IMR-90 (cell line): ENCODE measurements around the gene HOXA3. TPM values are rescaled to one million over a fixed set of nuclear protein-coding genes. Genes with fewer than 3 reads are reported as not detected.
A peak's percentile ranks its signal among the peaks of the same experiment; 100 is the strongest.

Experiments
- ATAC-seq: fragments of 200-7000 bp; cut with Tn5 transposase; 2 replicates; pipeline ENCODE4 v1.9.1; 2020; ENCODE audit warnings: low read depth, mild to moderate bottlenecking, moderate library complexity
- BruUV-seq: library from RNA; stranded (reverse); fragments of 400-500 nt; replicated peaks from 2 replicates; lab custom pipeline; 2021; lab: Mats Ljungman, UMichigan
- CTCF ChIA-PET: fragments of 300-600 bp; formaldehyde crosslinking; extraction: SDS; loops from one replicate; lab custom pipeline; 2021; ENCODE audit warnings: antibody characterized with exemption; lab: Yijun Ruan, JAX
- POLR2A ChIA-PET: fragments of 300-600 bp; sonication (Branson Sonifier 250); formaldehyde crosslinking; loops from one replicate; lab custom pipeline; 2022; ENCODE audit warnings: antibody characterized with exemption; ENCODE audit not compliant: unreplicated experiment; lab: Charles Lee
- DNase-seq: peaks from one replicate; pipeline ENCODE4 v3.0.0; 2013
- H2AFZ ChIP-seq: replicated peaks from 2 replicates; pipeline ENCODE3; 2013; ENCODE audit warnings: low read length, mild to moderate bottlenecking; ENCODE audit not compliant: poor library complexity
- H2AK5ac ChIP-seq: 2 replicates; pipeline ENCODE4 v1.6.1; 2013; ENCODE audit warnings: low read depth, low read length, inconsistent platforms
- H2AK9ac ChIP-seq: replicated peaks from 2 replicates; pipeline ENCODE3; 2013; ENCODE audit warnings: mild to moderate bottlenecking, low read depth, low read length, moderate library complexity; ENCODE audit not compliant: poor library complexity
- H2BK120ac ChIP-seq: 2 replicates; pipeline ENCODE4 v1.6.1; 2013; ENCODE audit warnings: low read depth, low read length, inconsistent platforms
- H2BK15ac ChIP-seq: 3 replicates; pipeline ENCODE4 v1.6.1; 2013; ENCODE audit warnings: low read depth, low read length, inconsistent platforms
- H2BK20ac ChIP-seq: 2 replicates; pipeline ENCODE4 v1.6.1; 2013; ENCODE audit warnings: low read depth, mild to moderate bottlenecking, inconsistent platforms, low read length, moderate library complexity
- H2BK5ac ChIP-seq: 2 replicates; pipeline ENCODE4 v1.6.1; 2013; ENCODE audit warnings: mild to moderate bottlenecking, low read depth, low read length, inconsistent platforms; ENCODE audit not compliant: poor library complexity, severe bottlenecking
- H3K14ac ChIP-seq: replicated peaks from 2 replicates; pipeline ENCODE4 v1.6.1; 2013; ENCODE audit warnings: low read depth, low read length, inconsistent platforms
- H3K18ac ChIP-seq: 2 replicates; pipeline ENCODE4 v1.6.1; 2013; ENCODE audit warnings: low read depth, low read length, control low read depth
- H3K23ac ChIP-seq: 2 replicates; pipeline ENCODE4 v1.6.1; 2013; ENCODE audit warnings: low read depth, low read length, inconsistent platforms
- H3K27ac ChIP-seq: 2 replicates; pipeline ENCODE4 v1.5.1; 2013; ENCODE audit warnings: mild to moderate bottlenecking, control low read depth, low read length; ENCODE audit not compliant: insufficient read depth
- H3K27me3 ChIP-seq: 2 replicates; pipeline ENCODE4 v1.6.1; 2013; ENCODE audit warnings: low read length; ENCODE audit not compliant: control insufficient read depth, insufficient read depth
- H3K36me3 ChIP-seq: 2 replicates; pipeline ENCODE4 v1.6.1; 2013; ENCODE audit warnings: low read length, mixed read lengths; ENCODE audit not compliant: control insufficient read depth, insufficient read depth
- H3K4ac ChIP-seq: 2 replicates; pipeline ENCODE4 v1.6.1; 2013; ENCODE audit warnings: low read depth, low read length, inconsistent platforms
- H3K4me1 ChIP-seq: 2 replicates; pipeline ENCODE4 v1.6.1; 2013; ENCODE audit warnings: low read length, mixed read lengths; ENCODE audit not compliant: control insufficient read depth, insufficient read depth
- H3K4me2 ChIP-seq: 2 replicates; pipeline ENCODE4 v1.6.1; 2013; ENCODE audit warnings: low read depth, mild to moderate bottlenecking, control low read depth, low read length, moderate library complexity
- H3K4me3 ChIP-seq: 2 replicates; pipeline ENCODE4 v1.5.1; 2013; ENCODE audit warnings: low read depth, mild to moderate bottlenecking, control low read depth, low read length, moderate library complexity; ENCODE audit not compliant: insufficient read depth
- H3K56ac ChIP-seq: 2 replicates; pipeline ENCODE4 v1.6.1; 2013; ENCODE audit warnings: low read length, inconsistent platforms; ENCODE audit not compliant: insufficient read depth; ENCODE audit errors: extremely low read depth
- H3K79me1 ChIP-seq, 2 experiments: 2 replicates each; pipeline ENCODE4 v1.6.1; 2013; ENCODE audit warnings: low read length in 2 of 2, inconsistent platforms in 1 of 2, low read depth in 1 of 2
- H3K9ac ChIP-seq: 2 replicates; pipeline ENCODE4 v1.6.1; 2013; ENCODE audit warnings: low read depth, low read length, control low read depth
- H3K9me1 ChIP-seq: 2 replicates; pipeline ENCODE4 v1.6.1; 2013; ENCODE audit warnings: low read length, inconsistent platforms; ENCODE audit not compliant: insufficient read depth
- H3K9me3 ChIP-seq: 2 replicates; pipeline ENCODE4 v1.6.1; 2013; ENCODE audit warnings: low read length; ENCODE audit not compliant: control insufficient read depth, insufficient read depth
- H4K20me1 ChIP-seq: 2 replicates; pipeline ENCODE4 v1.6.1; 2013; ENCODE audit warnings: low read length, inconsistent platforms; ENCODE audit not compliant: insufficient read depth
- H4K5ac ChIP-seq: 2 replicates; pipeline ENCODE4 v1.6.1; 2013; ENCODE audit warnings: mild to moderate bottlenecking, low read depth, low read length, control low read depth
- H4K8ac ChIP-seq, 2 experiments: 2 replicates each; pipeline ENCODE4 v1.6.1; 2013; ENCODE audit warnings: low read depth in 2 of 2, low read length in 2 of 2, control low read depth in 1 of 2, inconsistent platforms in 1 of 2
- H4K91ac ChIP-seq: 2 replicates; pipeline ENCODE4 v1.6.1; 2013; ENCODE audit warnings: low read depth, low read length, inconsistent platforms; ENCODE audit not compliant: insufficient read depth
- CHD1 ChIP-seq: IDR thresholded peaks from 2 replicates; pipeline ENCODE4 v1.6.1; 2012; ENCODE audit warnings: low read depth, low read length, improper control_type of control experiment
- CTCF ChIP-seq: conservative IDR thresholded peaks from 2 replicates; pipeline ENCODE4 v1.5.1; 2012; ENCODE audit warnings: mild to moderate bottlenecking, low read depth, low read length, improper control_type of control experiment
- MAFK ChIP-seq: IDR thresholded peaks from 2 replicates; pipeline ENCODE4 v1.6.1; 2012; ENCODE audit warnings: low read depth, low read length, improper control_type of control experiment
- NFE2L2 ChIP-seq: fragments of 150-350 bp; IDR thresholded peaks from 2 replicates; pipeline ENCODE4 v1.6.1; 2016; ENCODE audit warnings: low read depth, mild to moderate bottlenecking, low read length
- POLR2A ChIP-seq: IDR thresholded peaks from 2 replicates; pipeline ENCODE4 v1.6.1; 2012; ENCODE audit warnings: mild to moderate bottlenecking, low read depth, low read length
- RAD21 ChIP-seq: IDR thresholded peaks from 2 replicates; pipeline ENCODE4 v1.6.1; 2012; ENCODE audit warnings: low read length, improper control_type of control experiment
- RCOR1 ChIP-seq: IDR thresholded peaks from 2 replicates; pipeline ENCODE4 v1.6.1; 2012; ENCODE audit warnings: mild to moderate bottlenecking, low read length, improper control_type of control experiment; ENCODE audit not compliant: insufficient replicate concordance
- RFX5 ChIP-seq: IDR thresholded peaks from 2 replicates; pipeline ENCODE4 v1.8.0; 2012; ENCODE audit warnings: low read depth, mild to moderate bottlenecking, low read length, moderate library complexity
- SMC3 ChIP-seq: fragments of 150-350 bp; IDR thresholded peaks from 2 replicates; pipeline ENCODE4 v1.6.1; 2016; ENCODE audit warnings: low read depth, mild to moderate bottlenecking, antibody characterized with exemption, low read length, moderate library complexity
- WGBS, 2 experiments: methylation state at CpG; one replicate each; pipeline versions ENCODE4 v1.1.5 to v1.1.7; 2013; ENCODE audit warnings: missing lambda C conversion rate in 2 of 2; ENCODE audit not compliant: insufficient read length in 1 of 2; ENCODE audit errors: extremely low coverage in 2 of 2; 5-methylcytosine and 5-hydroxymethylcytosine counted together
- dilution Hi-C: fragments of 300-500 bp; cut with HindIII; formaldehyde crosslinking; loops from one replicate; pipeline ENCODE4 v1.14.3; 2018; ENCODE audit warnings: low sequenced_read_pairs; ENCODE audit not compliant: unreplicated experiment
- in situ Hi-C: fragments of 300-500 bp; cut with MboI; formaldehyde crosslinking; loops from 3 replicates; pipeline ENCODE4 v1.14.3; 2019; ENCODE audit warnings: low sequenced_read_pairs, inconsistent platforms, mixed read lengths
- intact Hi-C: fragments of 100-400 bp; cut with micrococcal nuclease; formaldehyde crosslinking; loops from 2 replicates; pipeline ENCODE4 v1.10.0; 2022
- polyA plus RNA-seq, 3 experiments: library from polyadenylated mRNA; depleted of rRNA; stranded (reverse); fragments of >200 nt; gene quantifications; 2 replicates each; pipeline ENCODE4 v1.2.3, GENCODE V29; 2012; ENCODE audit warnings: low replicate concordance in 1 of 3
- total RNA-seq: library from RNA; depleted of rRNA; stranded (reverse); fragments of >200 nt; gene quantifications from 2 replicates; pipeline ENCODE4 v1.2.3, GENCODE V29; 2012

The HOXA3 gene
- total and polyA plus RNA-seq, 2 of the 4 experiments (the other 2 are of a cell fraction), result 0.90 to 5.4 TPM

- no peak for TF ChIP-seq MAFK
- TF ChIP-seq SMC3, result no peak
Observed at GRCh38 chr7:27197137-27198042, 45.0 kb upstream of the HOXA3 start (continued).

GRCh38 chr7:27196287-27196767 is 43.9 kb upstream of the HOXA3 start:
- 0 out of 2 replicates have a peak, but pooled peaks cover 5% of the 10 kb centered on the region for H3K9me1 ChIP-seq
- no peak overlapping the region for H2AK5ac ChIP-seq
- no peak overlapping the region for H4K8ac ChIP-seq
- dilution Hi-C loops, result no loop called here
- no peak overlapping the region for H3K56ac ChIP-seq
- no peak overlapping the region for H3K4me2 ChIP-seq
- ATAC-seq (peak; percentile 41; the same call in 1 of the 2 replicates), DNase-seq (peak; percentile 71)
- H3K4me3 ChIP-seq, result no peak overlapping the region
- H2BK5ac ChIP-seq, result no peak overlapping the region
- no peak overlapping the region for H2BK120ac ChIP-seq
- no peak overlapping the region for H3K4ac ChIP-seq
- ChIA-PET POLR2A (no interaction called here), CTCF (interaction anchor here (0.5 to 2.2 kb wide), 19 partner anchors 9 to 1489 kb away, joined by 3 to 10 read pairs (median 3); no protein-coding TSS in a partner anchor)
- peaks cover 15% of the 10 kb centered on the region; the same call in 1 of the 2 replicates for H4K20me1 ChIP-seq
- no peak overlapping the region for H2BK15ac ChIP-seq
- H3K27ac ChIP-seq, result no peak overlapping the region
- H4K91ac ChIP-seq, result no peak overlapping the region
- H2BK20ac ChIP-seq, result no peak overlapping the region
- H3K9ac ChIP-seq, result no peak overlapping the region
- H3K23ac ChIP-seq, result no peak overlapping the region
- H2AFZ ChIP-seq, result no peak overlapping the region
- in situ Hi-C loops, result loop anchor here (5.0 to 10.0 kb wide), 2 partner anchors 726 to 878 kb away; no protein-coding TSS in a partner anchor
- no peak overlapping the region for H3K18ac ChIP-seq
- TF ChIP-seq SMC3 (peak; percentile 84), CHD1 (no peak), RAD21 (peak; percentile 94), MAFK (no peak), RCOR1 (no peak), POLR2A (0 out of 2 replicates have a peak, but pooled peaks have one; percentile 37), NFE2L2 (no peak), CTCF (peak; percentile 84), RFX5 (no peak)
- intact Hi-C loops, result loop anchor here (1.0 to 10.0 kb wide), 12 partner anchors 380 to 1908 kb away; partner anchors contain the start of genes HIBADH and TAX1BP1
- WGBS, 2 experiments, result 5% methylated on average over 5 of the region's 6 CpGs; no CpG with 5 or more reads in 1 of the 2 experiments
- no peaks in the 10 kb centered on the region for H3K36me3 ChIP-seq
- H3K27me3 ChIP-seq, result peaks cover 86% of the 10 kb centered on the region
- no peak overlapping the region for H2AK9ac ChIP-seq
- H3K4me1 ChIP-seq, result no peaks in the 10 kb centered on the region
- no TSS peak for BruUV-seq
- H3K14ac ChIP-seq, result no peak overlapping the region
- no peaks in the 10 kb centered on the region for H3K79me1 ChIP-seq
- H3K9me3 ChIP-seq, result peaks cover 5% of the 10 kb centered on the region; the same call in 1 of the 2 replicates
- no peak overlapping the region for H4K5ac ChIP-seq
